ENCODE results near the gene TIGAR. TPM values are rescaled to one million over a fixed set of nuclear protein-coding genes. Genes with fewer than 3 reads are reported as not detected.

The TIGAR gene
- total RNA-seq, 1 experiment from 2014 or later = 9.0 TPM

GRCh38 chr12:4275016-4275869 lies 45.8 kb upstream of the TIGAR start:
- no peak overlapping the region for H3K4me2 ChIP-seq (ENCODE audit: low read depth, low read length, poor library complexity, severe bottlenecking)
- H3K9me3 ChIP-seq (ENCODE audit: low read length) = no peaks in the 10 kb centered on the region
- H3K27ac ChIP-seq (ENCODE audit: low read length) = no peak overlapping the region
- no peaks in the 10 kb centered on the region for H3K79me2 ChIP-seq (ENCODE audit: low read length)
- no peaks in the 10 kb centered on the region for H3K9me2 ChIP-seq (replicated peaks; ENCODE audit: insufficient read depth, low read length)
- H3K27me3 ChIP-seq (ENCODE audit: low read length) = peaks cover 6% of the 10 kb centered on the region; the same call in 1 of the 2 replicates
- no peak overlapping the region for H2AFZ ChIP-seq (ENCODE audit: low read length)
- H4K20me1 ChIP-seq (ENCODE audit: insufficient read depth, low read depth, low read length) = no peaks in the 10 kb centered on the region
- DNase-seq = no peak
- peaks cover 31% of the 10 kb centered on the region for H3K4me1 ChIP-seq (ENCODE audit: low read length)
- no peaks in the 10 kb centered on the region for H3K36me3 ChIP-seq (ENCODE audit: insufficient read depth, low read length)
- no peak overlapping the region for H3K4me3 ChIP-seq (ENCODE audit: low read length)
- no peak overlapping the region for H3K9ac ChIP-seq (ENCODE audit: low read length)

GRCh38 chr12:4275870-4276301 lies 45.1 kb upstream of the TIGAR start:
- Histone ChIP-seq H3K9ac (ENCODE audit: low read length) (no peak overlapping the region), H3K79me2 (ENCODE audit: low read length) (no peaks in the 10 kb centered on the region), H3K9me3 (ENCODE audit: low read length) (no peaks in the 10 kb centered on the region), H3K4me2 (ENCODE audit: low read depth, low read length, poor library complexity, severe bottlenecking) (no peak overlapping the region), H3K4me3 (ENCODE audit: low read length) (no peak overlapping the region), H2AFZ (ENCODE audit: low read length) (no peak overlapping the region), H3K9me2 (replicated peaks; ENCODE audit: insufficient read depth, low read length) (no peaks in the 10 kb centered on the region), H4K20me1 (ENCODE audit: insufficient read depth, low read depth, low read length) (no peaks in the 10 kb centered on the region), H3K27me3 (ENCODE audit: low read length) (peaks cover 5% of the 10 kb centered on the region; the same call in 1 of the 2 replicates), H3K27ac (ENCODE audit: low read length) (no peak overlapping the region), H3K36me3 (ENCODE audit: insufficient read depth, low read length) (no peaks in the 10 kb centered on the region), H3K4me1 (ENCODE audit: low read length) (peaks cover 25% of the 10 kb centered on the region)
- DNase-seq = no peak

- Histone ChIP-seq H3K36me3 (ENCODE audit: insufficient read depth, low read length) (no peaks in the 10 kb centered on the region), H3K4me1 (ENCODE audit: low read length) (peaks cover 18% of the 10 kb centered on the region), H3K4me3 (ENCODE audit: low read length) (no peak overlapping the region), H3K9me3 (ENCODE audit: low read length) (no peaks in the 10 kb centered on the region), H3K27ac (ENCODE audit: low read length) (no peak overlapping the region), H3K27me3 (ENCODE audit: low read length) (no peaks in the 10 kb centered on the region), H3K4me2 (ENCODE audit: low read depth, low read length, poor library complexity, severe bottlenecking) (no peak overlapping the region), H4K20me1 (ENCODE audit: insufficient read depth, low read depth, low read length) (no peaks in the 10 kb centered on the region), H2AFZ (ENCODE audit: low read length) (no peak overlapping the region), H3K79me2 (ENCODE audit: low read length) (no peaks in the 10 kb centered on the region), H3K9me2 (replicated peaks; ENCODE audit: insufficient read depth, low read length) (no peaks in the 10 kb centered on the region), H3K9ac (ENCODE audit: low read length) (no peak overlapping the region)
- DNase-seq = peak; percentile 94
These were observed 44.3 kb upstream of the TIGAR start for GRCh38 chr12:4276524-4277204.

- Histone ChIP-seq H3K79me2 (ENCODE audit: low read length) (no peaks in the 10 kb centered on the region), H3K4me3 (ENCODE audit: low read length) (no peak overlapping the region), H4K20me1 (ENCODE audit: insufficient read depth, low read depth, low read length) (no peaks in the 10 kb centered on the region), H3K36me3 (ENCODE audit: insufficient read depth, low read length) (no peaks in the 10 kb centered on the region), H3K27ac (ENCODE audit: low read length) (no peak overlapping the region), H3K9ac (ENCODE audit: low read length) (no peak overlapping the region), H3K27me3 (ENCODE audit: low read length) (no peaks in the 10 kb centered on the region), H3K9me3 (ENCODE audit: low read length) (no peaks in the 10 kb centered on the region), H3K9me2 (replicated peaks; ENCODE audit: insufficient read depth, low read length) (no peaks in the 10 kb centered on the region), H2AFZ (ENCODE audit: low read length) (no peak overlapping the region), H3K4me2 (ENCODE audit: low read depth, low read length, poor library complexity, severe bottlenecking) (no peak overlapping the region), H3K4me1 (ENCODE audit: low read length) (peaks cover 14% of the 10 kb centered on the region)
- no peak for DNase-seq
These were observed 43.8 kb upstream of the TIGAR start for GRCh38 chr12:4277205-4277543.

GRCh38 chr12:4277857-4278256 lies 43.2 kb upstream of the TIGAR start:
- no peaks in the 10 kb centered on the region for H4K20me1 ChIP-seq (ENCODE audit: insufficient read depth, low read depth, low read length)
- no peaks in the 10 kb centered on the region for H3K36me3 ChIP-seq (ENCODE audit: insufficient read depth, low read length)
- no peak overlapping the region for H3K9ac ChIP-seq (ENCODE audit: low read length)
- no peak overlapping the region for H3K27ac ChIP-seq (ENCODE audit: low read length)
- H3K27me3 ChIP-seq (ENCODE audit: low read length) = no peaks in the 10 kb centered on the region
- no peak overlapping the region for H3K4me3 ChIP-seq (ENCODE audit: low read length)
- H3K4me1 ChIP-seq (ENCODE audit: low read length) = peaks cover 11% of the 10 kb centered on the region
- H2AFZ ChIP-seq (ENCODE audit: low read length) = no peak overlapping the region
- no peaks in the 10 kb centered on the region for H3K79me2 ChIP-seq (ENCODE audit: low read length)
- no peak overlapping the region for H3K4me2 ChIP-seq (ENCODE audit: low read depth, low read length, poor library complexity, severe bottlenecking)
- H3K9me2 ChIP-seq (replicated peaks; ENCODE audit: insufficient read depth, low read length) = no peaks in the 10 kb centered on the region
- no peak for DNase-seq
- H3K9me3 ChIP-seq (ENCODE audit: low read length) = no peaks in the 10 kb centered on the region

- H3K9me3 ChIP-seq (ENCODE audit: low read length) = no peaks in the 10 kb centered on the region
- H3K4me1 ChIP-seq (ENCODE audit: low read length) = peaks cover 5% of the 10 kb centered on the region
- no peak overlapping the region for H3K27ac ChIP-seq (ENCODE audit: low read length)
- H3K9ac ChIP-seq (ENCODE audit: low read length) = no peak overlapping the region
- no peak overlapping the region for H3K4me2 ChIP-seq (ENCODE audit: low read depth, low read length, poor library complexity, severe bottlenecking)
- no peak overlapping the region for H3K4me3 ChIP-seq (ENCODE audit: low read length)
- H2AFZ ChIP-seq (ENCODE audit: low read length) = no peak overlapping the region
- no peaks in the 10 kb centered on the region for H4K20me1 ChIP-seq (ENCODE audit: insufficient read depth, low read depth, low read length)
- DNase-seq = no peak
- H3K36me3 ChIP-seq (ENCODE audit: insufficient read depth, low read length) = no peaks in the 10 kb centered on the region
- no peaks in the 10 kb centered on the region for H3K9me2 ChIP-seq (replicated peaks; ENCODE audit: insufficient read depth, low read length)
- no peaks in the 10 kb centered on the region for H3K79me2 ChIP-seq (ENCODE audit: low read length)
- no peaks in the 10 kb centered on the region for H3K27me3 ChIP-seq (ENCODE audit: low read length)
These were observed 42.5 kb upstream of the TIGAR start for GRCh38 chr12:4278329-4279197.

GRCh38 chr12:4279198-4279690 lies 41.8 kb upstream of the TIGAR start:
- no peak for DNase-seq

More at GRCh38 chr12:4279198-4279690, 41.8 kb upstream of the TIGAR start:
- H3K36me3 ChIP-seq (ENCODE audit: insufficient read depth, low read length) = no peaks in the 10 kb centered on the region
- no peak overlapping the region for H3K4me3 ChIP-seq (ENCODE audit: low read length)
- H4K20me1 ChIP-seq (ENCODE audit: insufficient read depth, low read depth, low read length) = no peaks in the 10 kb centered on the region
- no peaks in the 10 kb centered on the region for H3K27me3 ChIP-seq (ENCODE audit: low read length)
- no peak overlapping the region for H3K4me2 ChIP-seq (ENCODE audit: low read depth, low read length, poor library complexity, severe bottlenecking)
- H3K9me2 ChIP-seq (replicated peaks; ENCODE audit: insufficient read depth, low read length) = no peaks in the 10 kb centered on the region
- no peak overlapping the region for H2AFZ ChIP-seq (ENCODE audit: low read length)
- no peaks in the 10 kb centered on the region for H3K79me2 ChIP-seq (ENCODE audit: low read length)
- H3K9ac ChIP-seq (ENCODE audit: low read length) = no peak overlapping the region
- no peak overlapping the region for H3K27ac ChIP-seq (ENCODE audit: low read length)
- no peaks in the 10 kb centered on the region for H3K9me3 ChIP-seq (ENCODE audit: low read length)
- H3K4me1 ChIP-seq (ENCODE audit: low read length) = no peaks in the 10 kb centered on the region
